COLO668 (cell line): ENCODE measurements around the gene BLCAP.
"Not testable (repeated sequence)": the region's sequence is repeated elsewhere in the genome, so short reads cannot be mapped to it uniquely, and the experiment has no call there.

Experiments
- DNase-seq: peaks from one replicate; lab custom pipeline; 2025; ENCODE audit not compliant: unreplicated experiment; lab: John Stamatoyannopoulos, UW

BLCAP gene

GRCh38 chr20:37490663-37491350, 36.9 kb downstream of the BLCAP start:
- DNase-seq, result no peak

- DNase-seq, result not testable (repeated sequence)
Measured at GRCh38 chr20:37486209-37486608, 41.5 kb downstream of the BLCAP start.

GRCh38 chr20:37484331-37484730, 43.3 kb downstream of the BLCAP start:
- no peak for DNase-seq

GRCh38 chr20:37481610-37482009, 46.1 kb downstream of the BLCAP start:
- DNase-seq, result no peak

GRCh38 chr20:37480919-37481318, 46.8 kb downstream of the BLCAP start:
- DNase-seq, result no peak

GRCh38 chr20:37479925-37480691, 47.6 kb downstream of the BLCAP start:
- no peak for DNase-seq

GRCh38 chr20:37479266-37479665, 48.4 kb downstream of the BLCAP start:
- DNase-seq, result no peak

- no peak for DNase-seq
Measured at GRCh38 chr20:37477041-37477440, 50.6 kb downstream of the BLCAP start.

GRCh38 chr20:37475252-37475651, 52.4 kb downstream of the BLCAP start:
- DNase-seq, result no peak

- no peak for DNase-seq
Measured at GRCh38 chr20:37474386-37474785, 53.3 kb downstream of the BLCAP start.

GRCh38 chr20:37473249-37474000, 54.3 kb downstream of the BLCAP start:
- peak; percentile 74 for DNase-seq

GRCh38 chr20:37472435-37472834, 55.2 kb downstream of the BLCAP start:
- not testable (repeated sequence) for DNase-seq

GRCh38 chr20:37471741-37472235, 55.9 kb downstream of the BLCAP start:
- no peak for DNase-seq

- DNase-seq, result not testable (repeated sequence)
Measured at GRCh38 chr20:37470190-37470589, 57.5 kb downstream of the BLCAP start.

- no peak for DNase-seq
Measured at GRCh38 chr20:37469531-37469930, 58.1 kb downstream of the BLCAP start.

GRCh38 chr20:37468886-37469285, 58.8 kb downstream of the BLCAP start:
- DNase-seq, result no peak
